GM18858 (cell line): Measurements from ENCODE around the gene MPZL3.
"Not testable (repeated sequence)": the region's sequence is repeated elsewhere in the genome, so short reads cannot be mapped to it uniquely, and the experiment has no call there.

Source experiments
- ATAC-seq: cut with Tn5 transposase; IDR thresholded peaks from one replicate; pipeline ENCODE4 v1.9.1; 2021; ENCODE audit not compliant: unreplicated experiment

The MPZL3 gene

DNA sequence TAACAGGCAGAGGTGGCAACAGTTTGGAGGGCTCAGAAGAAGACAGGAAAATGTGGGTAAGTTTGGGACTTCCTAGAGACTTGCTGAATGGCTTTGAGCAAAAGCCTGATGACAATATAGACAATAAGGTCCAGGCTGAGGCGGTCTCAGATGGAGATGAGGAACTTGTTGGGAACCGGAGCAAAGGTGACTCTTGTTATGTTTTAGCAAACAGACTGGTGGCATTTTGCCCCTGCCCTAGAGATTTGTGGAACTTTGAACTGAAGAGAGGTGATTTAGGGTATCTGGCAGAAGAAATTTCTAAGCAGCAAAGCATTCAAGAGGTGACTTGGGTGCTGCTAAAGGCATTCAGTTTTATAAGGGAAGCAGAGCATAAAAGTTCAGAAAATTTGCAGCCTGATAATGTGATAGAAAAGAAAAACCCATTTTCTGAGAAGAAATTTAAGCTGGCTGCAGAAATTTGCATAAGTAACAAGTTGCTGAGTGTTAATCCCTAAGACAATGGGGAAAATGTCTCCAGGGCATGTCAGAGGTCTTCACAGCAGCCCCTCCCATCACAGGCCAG is 61.1 kb downstream of the MPZL3 start:
- not testable (repeated sequence) for ATAC-seq

- no peak for ATAC-seq
Observed at GRCh38 chr11:118186346-118187107, 65.6 kb downstream of the MPZL3 start.

DNA sequence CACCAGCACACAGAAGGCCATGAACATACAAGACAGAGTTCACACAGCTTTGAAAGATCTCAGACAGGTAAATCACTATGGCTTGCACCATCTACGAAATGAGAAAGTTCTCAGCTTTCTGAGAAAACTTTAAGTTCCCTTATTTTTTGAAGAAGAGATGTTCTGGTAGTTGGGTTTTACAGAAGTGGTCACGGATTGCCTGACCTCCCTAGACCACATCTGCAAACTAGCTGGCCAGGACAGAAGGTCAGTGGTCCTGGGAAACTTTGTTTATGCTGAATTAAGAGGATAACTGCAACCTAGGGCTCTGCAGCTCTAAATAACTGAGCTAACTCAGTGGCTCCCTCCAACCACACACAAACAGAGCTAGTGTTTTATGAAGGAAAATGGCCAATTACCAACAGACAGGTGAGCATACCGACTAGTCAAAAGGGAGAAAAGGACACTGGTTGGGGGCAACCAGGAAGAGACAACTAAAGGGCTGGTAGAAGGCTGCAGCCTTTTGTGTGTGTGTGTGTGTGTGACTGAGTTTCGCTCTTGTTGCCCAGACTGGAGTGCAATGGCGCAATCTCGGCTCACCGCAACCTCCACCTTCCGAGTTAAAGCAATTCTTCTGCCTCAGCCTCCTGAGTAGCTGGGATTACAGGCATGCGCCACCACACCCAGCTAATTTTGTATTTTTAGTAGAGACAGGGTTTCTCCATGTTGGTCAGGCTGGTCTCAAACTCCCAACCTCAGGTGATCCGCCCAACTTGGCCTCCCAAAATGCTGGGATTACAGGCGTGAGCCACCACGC is 67.2 kb downstream of the MPZL3 start:
- no peak for ATAC-seq

DNA sequence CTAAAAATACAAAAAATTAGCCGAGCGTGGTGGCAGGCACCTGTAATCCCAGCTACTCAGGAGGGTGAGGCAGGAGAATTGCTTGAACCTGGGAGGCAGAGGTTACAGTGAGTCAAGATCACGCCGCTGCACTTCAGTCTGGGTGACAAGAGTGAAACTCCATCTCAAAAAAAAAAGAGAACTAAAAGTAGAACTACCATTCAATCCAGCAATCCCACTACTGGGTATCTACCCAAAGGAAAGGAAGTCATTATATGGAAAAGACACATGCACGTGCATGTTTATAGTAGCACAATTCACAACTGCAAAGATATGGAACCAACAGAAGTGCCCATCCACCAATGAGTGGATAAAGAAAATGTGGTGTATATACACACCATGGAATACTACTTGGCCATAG is 68.5 kb downstream of the MPZL3 start:
- ATAC-seq, result not testable (repeated sequence)

- ATAC-seq, result no peak
Observed at GRCh38 chr11:118180300-118180703, 71.9 kb downstream of the MPZL3 start.

DNA sequence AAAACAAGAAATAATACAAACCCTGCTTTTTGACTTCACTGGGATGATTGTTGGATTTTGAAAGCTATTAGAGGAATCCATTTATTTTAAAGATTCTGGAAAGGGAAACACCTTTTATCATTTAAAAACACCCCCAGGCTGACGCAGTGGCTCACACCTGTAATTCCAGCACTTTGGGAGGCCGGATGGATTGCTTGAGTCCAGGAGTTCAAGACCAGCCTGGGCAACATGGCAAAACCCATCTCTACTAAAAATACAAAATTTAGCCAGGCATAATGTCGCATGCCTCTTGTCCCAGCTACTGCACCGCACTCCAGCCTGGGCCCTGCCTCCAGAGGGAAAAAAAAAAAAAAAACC is 75.4 kb downstream of the MPZL3 start:
- no peak for ATAC-seq
